Measurements from ENCODE around the gene MB.

DNA sequence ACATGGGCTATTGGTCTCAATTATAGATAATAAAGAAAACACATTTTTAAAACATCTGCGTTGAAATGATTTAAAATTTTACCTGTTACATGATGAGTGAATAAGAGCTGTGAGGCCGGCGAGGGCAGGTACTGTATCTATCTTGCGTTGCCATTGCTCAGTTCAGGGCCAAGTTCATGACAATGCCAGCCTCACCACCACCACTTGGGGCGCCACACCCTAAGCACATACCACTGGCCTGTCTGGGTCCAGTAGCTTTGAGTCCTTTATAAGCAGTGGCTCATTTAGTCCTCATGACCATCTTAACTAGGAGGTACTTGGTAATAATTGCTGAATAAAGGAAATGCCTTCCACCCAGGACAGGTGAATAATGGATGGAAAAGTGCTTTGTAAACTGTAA is 14.5 kb upstream of the MB start:
- TF ChIP-seq, protein P1, sequence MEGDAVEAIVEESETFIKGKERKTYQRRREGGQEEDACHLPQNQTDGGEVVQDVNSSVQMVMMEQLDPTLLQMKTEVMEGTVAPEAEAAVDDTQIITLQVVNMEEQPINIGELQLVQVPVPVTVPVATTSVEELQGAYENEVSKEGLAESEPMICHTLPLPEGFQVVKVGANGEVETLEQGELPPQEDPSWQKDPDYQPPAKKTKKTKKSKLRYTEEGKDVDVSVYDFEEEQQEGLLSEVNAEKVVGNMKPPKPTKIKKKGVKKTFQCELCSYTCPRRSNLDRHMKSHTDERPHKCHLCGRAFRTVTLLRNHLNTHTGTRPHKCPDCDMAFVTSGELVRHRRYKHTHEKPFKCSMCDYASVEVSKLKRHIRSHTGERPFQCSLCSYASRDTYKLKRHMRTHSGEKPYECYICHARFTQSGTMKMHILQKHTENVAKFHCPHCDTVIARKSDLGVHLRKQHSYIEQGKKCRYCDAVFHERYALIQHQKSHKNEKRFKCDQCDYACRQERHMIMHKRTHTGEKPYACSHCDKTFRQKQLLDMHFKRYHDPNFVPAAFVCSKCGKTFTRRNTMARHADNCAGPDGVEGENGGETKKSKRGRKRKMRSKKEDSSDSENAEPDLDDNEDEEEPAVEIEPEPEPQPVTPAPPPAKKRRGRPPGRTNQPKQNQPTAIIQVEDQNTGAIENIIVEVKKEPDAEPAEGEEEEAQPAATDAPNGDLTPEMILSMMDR (IDR thresholded peaks at IDR 0.05): peak in 1 of 2 donors; percentile 44
- TF ChIP-seq EP300 (IDR thresholded peaks at IDR 0.05): no peak
